ENCODE data around the gene MAP9.

MAP9 gene

DNA sequence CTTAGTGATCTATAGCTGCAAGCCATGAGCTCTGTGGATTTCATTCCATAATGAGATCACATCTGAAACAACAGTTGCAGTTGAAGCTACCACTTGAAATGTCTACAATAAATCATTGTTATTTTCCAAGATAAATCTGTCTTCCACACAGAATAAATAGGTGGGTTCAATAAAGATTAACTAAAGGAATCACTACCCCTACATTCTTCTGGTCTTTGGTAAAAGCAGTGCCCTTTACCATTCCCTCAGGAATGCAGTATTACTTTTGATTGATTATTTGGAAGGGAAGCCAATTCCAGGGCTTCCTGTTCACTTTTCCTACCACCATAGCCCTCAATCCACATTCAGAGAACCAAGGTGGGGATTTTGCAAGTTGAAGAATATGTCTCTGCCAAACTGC, 38.9 kb upstream of the MAP9 start:
- H3K27me3 ChIP-seq (ENCODE audit: low read length): 0 out of 2 replicates have a peak, but pooled peaks cover under 1% of the 10 kb centered on the region
- H3K27ac ChIP-seq (ENCODE audit: low read depth, low read length): no peak overlapping the region
- no peaks in the 10 kb centered on the region for H4K20me1 ChIP-seq (ENCODE audit: low read depth, low read length)
- H3K9me2 ChIP-seq (replicated peaks; ENCODE audit: insufficient read depth, low read length): peaks cover 4% of the 10 kb centered on the region; the same call in 1 of the 2 replicates
- no peaks in the 10 kb centered on the region for H3F3A ChIP-seq (ENCODE audit: insufficient read depth)
- no peak overlapping the region for H3K9ac ChIP-seq (ENCODE audit: low read length)
- no peaks in the 10 kb centered on the region for H3K79me2 ChIP-seq (ENCODE audit: insufficient read depth, low read length)
- no peak overlapping the region for H2AFZ ChIP-seq (ENCODE audit: low read depth, low read length, severe bottlenecking)
- no peaks in the 10 kb centered on the region for H3K36me3 ChIP-seq (ENCODE audit: low read length)
- no peaks in the 10 kb centered on the region for H3K9me3 ChIP-seq (ENCODE audit: insufficient read depth, low read length)
- H3K4me3 ChIP-seq (ENCODE audit: insufficient read depth, low read length, poor library complexity, severe bottlenecking): no peak overlapping the region
- no peak for TF ChIP-seq EZH2phosphoT487 (conservative IDR thresholded peaks at IDR 0.05; ENCODE audit: low read length)
- TF ChIP-seq CTCF (IDR thresholded peaks at IDR 0.05; ENCODE audit: insufficient read depth, low read length, poor library complexity, severe bottlenecking): no peak
- H3K4me2 ChIP-seq (ENCODE audit: low read depth, low read length, poor library complexity, severe bottlenecking): no peak overlapping the region

- Histone ChIP-seq H3K36me3 (ENCODE audit: low read length) (no peaks in the 10 kb centered on the region), H3K9me3 (ENCODE audit: insufficient read depth, low read length) (no peaks in the 10 kb centered on the region), H3F3A (ENCODE audit: insufficient read depth) (no peaks in the 10 kb centered on the region), H4K20me1 (ENCODE audit: low read depth, low read length) (no peaks in the 10 kb centered on the region), H3K79me2 (ENCODE audit: insufficient read depth, low read length) (no peaks in the 10 kb centered on the region), H2AFZ (ENCODE audit: low read depth, low read length, severe bottlenecking) (no peak overlapping the region), H3K27me3 (ENCODE audit: low read length) (no peaks in the 10 kb centered on the region), H3K9me2 (replicated peaks; ENCODE audit: insufficient read depth, low read length) (peaks cover 7% of the 10 kb centered on the region; the same call in 1 of the 2 replicates), H3K9ac (ENCODE audit: low read length) (no peak overlapping the region), H3K4me2 (ENCODE audit: low read depth, low read length, poor library complexity, severe bottlenecking) (no peak overlapping the region), H3K4me3 (ENCODE audit: insufficient read depth, low read length, poor library complexity, severe bottlenecking) (no peak overlapping the region), H3K27ac (ENCODE audit: low read depth, low read length) (no peak overlapping the region)
- TF ChIP-seq CTCF (IDR thresholded peaks at IDR 0.05; ENCODE audit: insufficient read depth, low read length, poor library complexity, severe bottlenecking): no peak
- no peak for TF ChIP-seq EZH2phosphoT487 (conservative IDR thresholded peaks at IDR 0.05; ENCODE audit: low read length)
Measured at GRCh38 chr4:155413451-155413850, 36.7 kb upstream of the MAP9 start.

DNA sequence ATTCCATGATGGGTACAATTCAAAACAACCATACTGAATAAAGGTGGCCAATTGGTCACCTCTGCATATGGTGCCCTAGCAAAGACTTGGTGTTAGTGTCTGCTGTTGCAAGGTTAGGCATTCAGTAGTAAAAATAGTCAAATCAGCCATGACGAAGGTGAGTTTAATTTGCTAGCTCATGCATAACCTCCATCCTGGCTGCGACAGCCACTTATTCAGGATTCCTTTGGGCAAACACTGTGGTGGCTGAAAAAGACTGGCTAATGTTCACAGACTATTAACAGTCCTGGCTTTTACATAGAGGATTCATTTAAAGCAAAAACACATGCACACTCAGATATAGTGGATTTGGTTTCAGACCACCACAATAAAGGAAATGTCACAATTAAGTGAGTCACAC, 34.8 kb upstream of the MAP9 start:
- no peak overlapping the region for H3K4me2 ChIP-seq (ENCODE audit: low read depth, low read length, poor library complexity, severe bottlenecking)
- H3K9me2 ChIP-seq (replicated peaks; ENCODE audit: insufficient read depth, low read length): peaks cover 7% of the 10 kb centered on the region; the same call in 1 of the 2 replicates
- H3K9me3 ChIP-seq (ENCODE audit: insufficient read depth, low read length): no peaks in the 10 kb centered on the region
- no peak overlapping the region for H2AFZ ChIP-seq (ENCODE audit: low read depth, low read length, severe bottlenecking)
- no peak overlapping the region for H3K9ac ChIP-seq (ENCODE audit: low read length)
- H3K79me2 ChIP-seq (ENCODE audit: insufficient read depth, low read length): no peaks in the 10 kb centered on the region
- no peaks in the 10 kb centered on the region for H3F3A ChIP-seq (ENCODE audit: insufficient read depth)
- no peak overlapping the region for H3K4me3 ChIP-seq (ENCODE audit: insufficient read depth, low read length, poor library complexity, severe bottlenecking)
- no peaks in the 10 kb centered on the region for H3K36me3 ChIP-seq (ENCODE audit: low read length)
- H4K20me1 ChIP-seq (ENCODE audit: low read depth, low read length): no peaks in the 10 kb centered on the region
- no peak overlapping the region for H3K27ac ChIP-seq (ENCODE audit: low read depth, low read length)
- TF ChIP-seq EZH2phosphoT487 (conservative IDR thresholded peaks at IDR 0.05; ENCODE audit: low read length) (no peak), CTCF (IDR thresholded peaks at IDR 0.05; ENCODE audit: insufficient read depth, low read length, poor library complexity, severe bottlenecking) (no peak)
- H3K27me3 ChIP-seq (ENCODE audit: low read length): no peaks in the 10 kb centered on the region
